A549 (cell line): ENCODE results near the gene TP53TG5. TPM values are rescaled to one million over a fixed set of nuclear protein-coding genes. Genes with fewer than 3 reads are reported as not detected.

ENCODE experiments used
- ATAC-seq, 2 experiments: fragments of 200-7000 bp in 1 of 2; fragments of >200 bp in 1 of 2; cut with Nextera tagmentation in 1 of 2; cut with Tn5 transposase in 1 of 2; 3 replicates each; pipeline versions ENCODE4 v1.8.0 to v1.9.1; 2018 to 2020; ENCODE audit warnings: mild to moderate bottlenecking in 1 of 2, moderate library complexity in 1 of 2
- CTCF ChIA-PET: fragments of 300-600 bp; sonication (Branson Sonifier 250); formaldehyde crosslinking; extraction: SDS; loops from one replicate; lab custom pipeline; 2021; ENCODE audit warnings: antibody characterized with exemption, inconsistent platforms; lab: Yijun Ruan, JAX
- POLR2A ChIA-PET: fragments of 350-600 bp; formaldehyde crosslinking; extraction: SDS; loops from one replicate; lab custom pipeline; 2021; ENCODE audit warnings: antibody characterized with exemption, inconsistent platforms; lab: Yijun Ruan, JAX
- DNase-seq, 2 experiments: peaks; one replicate each; pipeline versions ENCODE4 v3.0.0 to v3.0.0-alpha.2; 2011 to 2016; ENCODE audit warnings: low read depth in 1 of 2, low spot score in 1 of 2
- FAIRE-seq: peaks from 2 replicates; lab custom pipeline; 2011; peaks lifted over from hg19 to GRCh38; lab: Jason Lieb, UNC
- H3K27ac ChIP-seq, 2 experiments: fragments of >200 bp; sonication (Bioruptor Twin); formaldehyde crosslinking; 3 replicates each; pipeline ENCODE4 v1.5.1; 2016 to 2017
- H3K4me1 ChIP-seq: fragments of >200 bp; sonication (Bioruptor Twin); formaldehyde crosslinking; 3 replicates; pipeline ENCODE4 v1.6.1; 2016
- H3K4me2 ChIP-seq: fragments of >200 bp; sonication (Bioruptor Twin); formaldehyde crosslinking; 3 replicates; pipeline ENCODE4 v1.6.1; 2016
- H3K4me3 ChIP-seq: fragments of >200 bp; sonication (Bioruptor Twin); formaldehyde crosslinking; 3 replicates; pipeline ENCODE4 v1.5.1; 2016
- H3K9me3 ChIP-seq: fragments of >200 bp; sonication (Bioruptor Twin); formaldehyde crosslinking; 3 replicates; pipeline ENCODE4 v1.6.1; 2016
- CBX2 ChIP-seq: fragments of 200-600 bp; sonication (generic); IDR thresholded peaks from 2 replicates; pipeline ENCODE4 v1.6.1; 2016; ENCODE audit warnings: low read depth, mild to moderate bottlenecking, borderline replicate concordance
- CBX8 ChIP-seq: fragments of 200-600 bp; sonication (generic); IDR thresholded peaks from 2 replicates; pipeline ENCODE4 v1.6.1; 2016
- CTCF ChIP-seq: fragments of >200 bp; sonication (Bioruptor Twin); formaldehyde crosslinking; IDR thresholded peaks from 3 replicates; pipeline ENCODE4 v1.5.1; 2016
- ELK1 ChIP-seq: fragments of 150-350 bp; IDR thresholded peaks from 2 replicates; pipeline ENCODE4 v1.6.1; 2014; ENCODE audit warnings: low read depth, mild to moderate bottlenecking, low read length
- EP300 ChIP-seq, 2 experiments: fragments of >200 bp; sonication (Bioruptor Twin); formaldehyde crosslinking; IDR thresholded peaks; 2 replicates in 1 of 2; 3 replicates in 1 of 2; pipeline ENCODE4 v1.6.1; 2016 to 2017
- FOSL2 ChIP-seq, 2 experiments: fragments of 450-650 bp in 1 of 2; fragments of >200 bp in 1 of 2; sonication (Bioruptor Twin) in 1 of 2; formaldehyde crosslinking; IDR thresholded peaks; 2 replicates each; pipeline versions ENCODE4 v1.5.0 to v1.6.1; 2016 to 2020; ENCODE audit warnings: mild to moderate bottlenecking in 1 of 2, moderate library complexity in 1 of 2
- FOXS1 ChIP-seq: fragments of 250-450 bp; sonication (Bioruptor Pico); IDR thresholded peaks from 2 replicates; pipeline ENCODE4 v1.5.0; 2020; ENCODE audit warnings: mild to moderate bottlenecking, moderate library complexity
- HDAC2 ChIP-seq: fragments of 200-600 bp; sonication (generic); IDR thresholded peaks from 2 replicates; pipeline ENCODE4 v1.6.1; 2016
- HOXB13 ChIP-seq: fragments of 250-450 bp; sonication (Bioruptor Pico); IDR thresholded peaks from 2 replicates; pipeline ENCODE4 v1.5.0; 2020; ENCODE audit warnings: low read depth, mild to moderate bottlenecking, moderate library complexity
- JUNB ChIP-seq: fragments of >200 bp; sonication (Bioruptor Twin); formaldehyde crosslinking; IDR thresholded peaks from 2 replicates; pipeline ENCODE4 v1.6.1; 2016
- KDM5A ChIP-seq: fragments of 200-600 bp; sonication (generic); IDR thresholded peaks from 2 replicates; pipeline ENCODE4 v1.6.1; 2016; ENCODE audit warnings: antibody characterized with exemption, mild to moderate bottlenecking
- MAFK ChIP-seq: fragments of 450-650 bp; IDR thresholded peaks from 2 replicates; pipeline ENCODE4 v1.6.1; 2014; ENCODE audit not compliant: partially characterized antibody
- MAZ ChIP-seq: fragments of 150-350 bp; IDR thresholded peaks from 2 replicates; pipeline ENCODE4 v1.6.1; 2014; ENCODE audit warnings: antibody characterized with exemption, low read depth, low read length, borderline replicate concordance
- NFE2L2 ChIP-seq: fragments of 150-350 bp; conservative IDR thresholded peaks from 2 replicates; pipeline ENCODE4 v1.6.1; 2014; ENCODE audit warnings: low read length
- PHF8 ChIP-seq: fragments of 200-600 bp; sonication (generic); IDR thresholded peaks from 2 replicates; pipeline ENCODE4 v1.6.1; 2016; ENCODE audit warnings: low read depth, mild to moderate bottlenecking, antibody characterized with exemption, moderate library complexity, borderline replicate concordance
- RAD21 ChIP-seq, 2 experiments: fragments of >200 bp in 1 of 2; sonication (Bioruptor Twin) in 1 of 2; formaldehyde crosslinking in 1 of 2; IDR thresholded peaks in 1 of 2; conservative IDR thresholded peaks in 1 of 2; 2 replicates in 1 of 2; 3 replicates in 1 of 2; pipeline ENCODE4 v1.6.1; 2012 to 2018; ENCODE audit warnings: inconsistent platforms in 1 of 2
- RCOR1 ChIP-seq: fragments of 150-350 bp; IDR thresholded peaks from 2 replicates; pipeline ENCODE4 v1.6.1; 2014; ENCODE audit warnings: antibody characterized with exemption, low read length, low read depth
- RNF2 ChIP-seq: fragments of 200-600 bp; sonication (generic); IDR thresholded peaks from 2 replicates; pipeline ENCODE4 v1.6.1; 2016; ENCODE audit warnings: low read depth, mild to moderate bottlenecking, antibody characterized with exemption, moderate library complexity, borderline replicate concordance
- SMC3 ChIP-seq: fragments of >200 bp; sonication (Bioruptor Twin); formaldehyde crosslinking; IDR thresholded peaks from 3 replicates; pipeline ENCODE4 v1.6.1; 2018; ENCODE audit warnings: inconsistent platforms
- SREBF2 ChIP-seq: fragments of 450-650 bp; IDR thresholded peaks from 2 replicates; pipeline ENCODE4 v1.6.1; 2014; ENCODE audit warnings: mild to moderate bottlenecking, moderate library complexity
- TFCP2L1 ChIP-seq: fragments of 250-450 bp; sonication (Bioruptor Pico); IDR thresholded peaks from 2 replicates; pipeline ENCODE4 v1.5.0; 2021; ENCODE audit warnings: mild to moderate bottlenecking
- TP53 ChIP-seq: fragments of 250-450 bp; sonication (Bioruptor Pico); IDR thresholded peaks from 2 replicates; pipeline ENCODE4 v1.5.0; 2021; ENCODE audit warnings: mild to moderate bottlenecking, moderate library complexity
- WGBS: methylation state at CpG from one replicate; pipeline ENCODE4 v1.1.6; 2017; ENCODE audit errors: missing lambda C conversion rate; 5-methylcytosine and 5-hydroxymethylcytosine counted together
- polyA plus RNA-seq, 4 experiments: library from polyadenylated mRNA; depleted of rRNA in 3 of 4; stranded (reverse); fragments of >200 nt; fragmentation: RNase III in 1 of 4; extraction: RNeasy Plus Mini Kit Qiagen cat#74134 plus additional on column Dnase treatment in 1 of 4; gene quantifications; 2 replicates in 3 of 4; 3 replicates in 1 of 4; pipeline ENCODE4 v1.2.3, GENCODE V29; 2011 to 2017
- TF ChIP-seq, protein P1 (sequence below): IDR thresholded peaks from 2 replicates; pipeline ENCODE4 v1.6.1; 2012

Gene TP53TG5
- polyA plus RNA-seq, 2 of the 4 experiments (the other 2 are of a cell fraction), result not detected

DNA sequence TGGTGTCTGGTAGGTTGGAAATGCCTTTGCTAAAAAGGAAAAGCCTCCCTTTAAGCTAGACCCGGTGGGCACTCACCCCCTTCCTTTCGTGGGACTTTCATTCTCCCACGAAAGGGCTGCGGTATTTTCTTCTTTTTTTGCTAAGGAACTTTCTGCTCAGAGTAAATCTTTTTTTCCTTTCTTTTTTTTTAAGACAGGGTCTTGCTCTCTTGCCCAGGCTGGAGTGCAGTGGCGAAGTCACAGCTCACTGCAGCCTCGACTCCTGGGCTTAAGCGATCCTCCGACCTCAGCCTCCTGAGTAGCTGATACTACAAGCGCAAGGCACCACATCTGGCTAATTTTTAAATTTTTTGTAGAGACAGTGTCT is 4.0 kb downstream of the TP53TG5 start (continued):
- TF ChIP-seq FOXS1 (CRISPR knock-in tag) (no peak), ELK1 (no peak), KDM5A (no peak), TFCP2L1 (CRISPR knock-in tag) (no peak), RNF2 (no peak), HOXB13 (CRISPR knock-in tag) (no peak)
- TF ChIP-seq, all 56 proteins: peak for 0

DNA sequence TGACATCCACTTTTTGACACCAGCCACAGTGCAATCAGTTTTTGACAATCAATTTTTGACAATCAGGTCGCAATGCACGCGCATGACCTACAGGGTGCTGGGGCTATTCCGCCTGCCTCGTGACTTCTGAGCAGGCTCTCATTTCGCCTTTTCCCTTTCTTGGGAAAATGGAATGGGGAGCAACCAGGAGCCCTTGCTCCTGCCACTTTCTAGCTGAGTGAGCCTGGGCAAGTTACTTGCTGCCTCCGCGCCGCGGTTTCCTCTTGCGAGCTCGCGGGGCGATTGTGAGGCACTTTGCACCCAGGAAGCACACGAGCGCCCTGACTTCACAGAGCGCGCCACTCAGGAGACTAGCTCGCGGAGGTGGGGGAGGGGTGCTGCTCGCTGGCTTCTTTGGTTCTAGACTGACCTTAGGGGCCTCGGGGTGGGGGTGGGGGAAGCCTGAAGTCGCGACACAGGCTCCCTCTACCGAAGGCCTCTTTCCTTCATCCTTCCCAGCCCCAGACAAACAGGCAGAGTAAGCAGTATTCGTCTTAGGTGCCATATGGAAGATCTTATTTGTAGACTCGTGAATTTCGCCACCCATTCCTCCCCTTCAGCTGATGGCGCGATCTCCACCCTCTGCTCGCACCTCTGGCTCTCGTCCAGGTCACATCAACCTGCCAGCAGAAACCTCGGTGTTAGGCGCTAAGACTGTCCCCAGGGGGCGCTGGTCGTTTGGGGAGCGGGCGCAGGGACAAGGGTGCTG is 4.6 kb downstream of the TP53TG5 start:
- TF ChIP-seq PHF8 (no peak), MAZ (no peak), MAFK (peak; percentile 2), NFE2L2 (no peak), SMC3 (peak; percentile 93), CTCF (peak; percentile 94), RAD21 (conservative IDR thresholded peaks at IDR 0.05 in 1 of 2, IDR thresholded peaks at IDR 0.05 in 1 of 2) (peak; percentile 87 to 89)
- DNase-seq, result peak; percentile 84 to 91
- H3K4me1 ChIP-seq, result no peaks in the 10 kb centered on the region
- CTCF ChIA-PET, result interaction anchor here (0.6 to 12.1 kb wide), 48 partner anchors 10 to 425 kb away, joined by 3 to 240 read pairs (median 6); partner anchors contain the start of genes DBNDD2, SDC4 and SYS1
- peak overlapping the region; percentile 76 for H3K4me2 ChIP-seq
- WGBS, result 24% methylated on average over 38 of the region's 38 CpGs
- ATAC-seq, result peak; percentile 86 to 93
- H3K4me3 ChIP-seq, result peak overlapping the region; percentile 43
- peak overlapping the region; percentile 40 to 73; a peak in 5 of 6 replicates for H3K27ac ChIP-seq
- POLR2A ChIA-PET, result interaction anchor here (0.5 to 1.9 kb wide), 5 partner anchors 10 to 63 kb away, joined by 3 to 9 read pairs (median 4); partner anchors contain the start of gene SYS1
- FAIRE-seq, result no peak
- H3K9me3 ChIP-seq, result no peaks in the 10 kb centered on the region

- H3K4me3 ChIP-seq, result no peak overlapping the region
- ChIA-PET POLR2A (interaction anchor here (0.5 to 1.1 kb wide), 4 partner anchors 28 to 1981 kb away, joined by 3 to 4 read pairs (median 3); no protein-coding TSS in a partner anchor), CTCF (interaction anchor here (1.1 to 12.1 kb wide), 26 partner anchors 10 to 426 kb away, joined by 3 to 240 read pairs (median 14); partner anchors contain the start of genes DBNDD2, SDC4 and SYS1)
- TF ChIP-seq TP53 (CRISPR knock-in tag) (no peak), PHF8 (no peak), HDAC2 (no peak), ELK1 (no peak), RCOR1 (no peak), JUNB (no peak), CBX2 (no peak), HOXB13 (CRISPR knock-in tag) (no peak), FOSL2 (IDR thresholded peaks at IDR 0.05) (no peak), FOSL2 (CRISPR knock-in tag; IDR thresholded peaks at IDR 0.05) (no peak), SREBF2 (no peak), RNF2 (no peak), EP300 (IDR thresholded peaks at IDR 0.05) (no peak), CBX8 (no peak)
- TF ChIP-seq, protein P1, sequence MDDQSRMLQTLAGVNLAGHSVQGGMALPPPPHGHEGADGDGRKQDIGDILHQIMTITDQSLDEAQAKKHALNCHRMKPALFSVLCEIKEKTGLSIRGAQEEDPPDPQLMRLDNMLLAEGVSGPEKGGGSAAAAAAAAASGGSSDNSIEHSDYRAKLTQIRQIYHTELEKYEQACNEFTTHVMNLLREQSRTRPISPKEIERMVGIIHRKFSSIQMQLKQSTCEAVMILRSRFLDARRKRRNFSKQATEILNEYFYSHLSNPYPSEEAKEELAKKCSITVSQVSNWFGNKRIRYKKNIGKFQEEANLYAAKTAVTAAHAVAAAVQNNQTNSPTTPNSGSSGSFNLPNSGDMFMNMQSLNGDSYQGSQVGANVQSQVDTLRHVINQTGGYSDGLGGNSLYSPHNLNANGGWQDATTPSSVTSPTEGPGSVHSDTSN, result no peak
- H3K4me2 ChIP-seq, result peak overlapping the region; percentile 76
- ATAC-seq (no peak; a peak in 1 of 6 replicates), FAIRE-seq (no peak), DNase-seq (no peak)
- WGBS, result 91% methylated on average over 28 of the region's 30 CpGs
- H3K27ac ChIP-seq, result no peak overlapping the region; a peak in 1 of 6 replicates
- H3K4me1 ChIP-seq, result no peaks in the 10 kb centered on the region
- no peaks in the 10 kb centered on the region for H3K9me3 ChIP-seq
Measured at GRCh38 chr20:45372646-45373352, 5.3 kb downstream of the TP53TG5 start.
